GM18520 (cell line): ENCODE measurements around the gene ARID4A.
A peak's percentile ranks its signal among the peaks of the same experiment; 100 is the strongest.
"Not testable (repeated sequence)": the region's sequence is repeated elsewhere in the genome, so short reads cannot be mapped to it uniquely, and the experiment has no call there.

ENCODE experiments used
- ATAC-seq: cut with Tn5 transposase; IDR thresholded peaks from one replicate; pipeline ENCODE4 v1.9.1; 2021; ENCODE audit not compliant: unreplicated experiment

ARID4A gene

GRCh38 chr14:58292187-58292586 is 6.2 kb upstream of the ARID4A start:
- ATAC-seq = no peak

GRCh38 chr14:58294201-58294600 is 4.2 kb upstream of the ARID4A start:
- ATAC-seq = no peak

GRCh38 chr14:58296726-58297125 is 1.6 kb upstream of the ARID4A start:
- no peak for ATAC-seq

DNA sequence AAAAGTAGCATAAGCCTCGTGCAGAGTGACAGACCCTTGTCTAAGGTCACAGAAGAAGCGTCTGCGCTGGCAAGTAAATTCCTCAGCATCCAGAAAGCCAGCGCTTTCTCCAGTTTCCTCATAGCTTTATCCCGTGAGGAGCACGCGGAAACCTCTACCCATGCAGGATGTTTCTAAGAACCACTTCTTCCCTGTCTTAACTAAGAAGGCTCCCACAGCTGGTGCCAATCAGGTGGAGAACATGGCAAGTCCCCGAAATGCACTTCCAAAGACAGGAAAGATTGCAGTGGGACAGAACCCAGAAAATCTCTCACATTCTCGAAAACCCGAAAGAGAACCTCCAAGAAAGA is 968 bp upstream of the ARID4A start:
- ATAC-seq = no peak

DNA sequence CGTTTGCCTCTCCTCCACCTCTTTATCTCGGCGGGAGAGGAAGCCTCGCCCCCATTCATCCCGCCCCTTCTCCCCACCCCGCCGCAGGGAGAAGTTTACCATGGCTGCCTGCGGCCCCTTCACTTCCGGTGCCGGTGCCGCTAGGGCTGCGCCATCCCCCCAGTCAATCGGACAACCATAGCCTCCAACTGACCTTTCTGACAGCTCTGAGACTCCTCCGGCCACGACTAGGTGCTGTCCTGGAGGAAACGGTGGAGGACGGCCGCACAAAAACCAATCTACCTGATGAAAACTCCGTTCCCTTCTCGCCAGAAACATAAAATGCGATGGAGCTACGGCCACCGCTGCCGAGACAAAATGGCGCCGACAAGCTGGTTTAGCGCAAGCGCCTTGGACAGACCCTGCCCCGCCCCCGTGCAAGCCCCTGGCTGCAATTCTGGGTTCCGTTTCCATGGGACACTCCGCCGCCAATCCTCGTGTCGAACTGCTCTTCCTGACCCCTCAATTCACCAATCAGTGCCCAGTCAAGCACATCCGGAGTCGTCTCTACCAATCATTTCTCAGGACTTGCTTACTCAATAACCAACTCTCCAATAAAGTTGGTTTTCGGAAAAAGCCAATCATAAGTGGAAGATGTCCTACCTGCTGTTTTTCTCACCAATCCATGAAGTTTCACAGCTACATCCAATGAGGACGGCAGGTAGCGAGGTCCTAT is 436 bp upstream of the ARID4A start:
- ATAC-seq = peak; percentile 88

DNA sequence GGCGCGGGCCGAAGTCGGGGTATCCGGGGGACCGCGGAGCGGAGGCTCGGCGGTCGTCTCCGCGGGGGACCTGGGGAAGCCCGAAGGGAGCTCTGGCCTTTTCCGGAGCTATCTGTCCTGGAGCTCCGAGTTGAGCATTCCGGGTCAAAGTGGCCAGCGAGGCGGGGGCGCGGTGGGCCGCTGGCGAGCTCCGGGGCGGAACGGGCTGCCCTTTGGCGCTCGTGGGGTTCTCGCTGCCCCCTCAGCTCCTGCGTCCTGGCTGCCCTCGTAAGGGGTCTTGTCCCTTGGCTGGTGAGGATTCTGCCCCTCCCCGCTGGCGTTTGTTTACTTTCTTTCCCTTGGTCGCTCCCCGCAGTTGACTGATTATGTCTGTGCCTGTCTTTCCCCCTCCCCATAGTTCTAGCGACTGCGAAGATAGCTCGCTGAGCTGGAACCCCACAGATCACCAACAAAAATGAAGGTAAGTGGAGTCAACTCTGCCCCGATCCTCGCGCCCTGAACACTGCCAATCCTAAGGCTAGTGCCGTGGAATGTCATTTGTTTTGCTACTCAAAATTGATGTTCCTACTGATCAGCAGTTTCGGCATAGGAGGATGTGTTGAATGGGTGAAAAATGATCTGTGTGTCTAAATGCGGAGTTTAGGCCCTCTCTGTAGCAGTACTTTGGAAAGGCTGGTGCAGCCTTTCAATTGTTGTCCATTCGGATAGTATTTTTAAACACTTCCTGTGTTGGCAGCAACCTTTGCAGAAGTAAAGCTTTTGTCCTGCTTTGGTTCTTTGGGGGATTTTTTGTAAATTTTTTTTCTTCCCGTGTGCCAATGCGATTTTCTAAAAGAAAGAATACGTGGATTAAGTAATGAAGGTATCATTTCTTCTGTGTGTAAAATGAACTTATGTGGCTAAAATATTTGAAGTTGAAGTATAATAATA is 1.3 kb downstream of the ARID4A start:
- ATAC-seq = no peak

DNA sequence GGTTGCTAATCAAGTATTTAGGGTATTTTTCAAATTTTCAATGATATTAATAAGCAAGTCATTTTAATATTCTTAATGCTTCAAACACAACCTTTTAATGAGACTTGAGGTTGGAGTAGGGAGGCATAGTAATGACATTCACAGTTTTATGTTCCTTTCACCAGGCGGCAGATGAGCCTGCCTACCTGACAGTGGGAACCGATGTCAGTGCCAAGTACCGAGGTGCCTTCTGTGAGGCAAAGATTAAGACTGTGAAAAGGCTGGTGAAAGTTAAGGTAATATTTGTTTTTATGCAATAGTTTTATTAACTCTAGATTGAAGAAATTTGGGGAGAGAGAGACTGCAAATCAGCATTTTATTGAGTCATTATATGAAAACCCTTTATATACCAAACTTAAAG is 3.1 kb downstream of the ARID4A start:
- ATAC-seq = no peak

DNA sequence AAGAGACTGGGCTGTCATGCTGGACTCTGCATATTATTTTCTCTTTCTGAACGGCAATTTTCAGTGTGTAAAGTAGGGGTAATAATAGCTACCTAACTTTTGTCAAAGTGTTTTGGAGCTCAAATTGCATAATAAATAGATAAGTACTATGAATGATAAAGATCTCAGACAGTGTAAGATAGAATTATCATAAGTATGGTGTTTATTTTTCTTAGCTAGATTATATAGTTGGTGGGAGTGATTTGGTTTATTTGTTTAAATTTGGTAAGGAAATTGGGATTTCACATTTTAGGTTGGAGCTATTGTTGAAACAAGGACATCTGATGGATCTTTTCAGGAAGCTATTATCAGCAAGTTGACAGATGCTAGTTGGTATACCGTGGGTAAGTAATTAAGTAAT is 7.4 kb downstream of the ARID4A start:
- ATAC-seq = no peak

GRCh38 chr14:58307597-58308316 is 9.4 kb downstream of the ARID4A start:
- ATAC-seq = no peak

- no peak for ATAC-seq
These were observed 10.7 kb downstream of the ARID4A start for GRCh38 chr14:58309086-58309485.

DNA sequence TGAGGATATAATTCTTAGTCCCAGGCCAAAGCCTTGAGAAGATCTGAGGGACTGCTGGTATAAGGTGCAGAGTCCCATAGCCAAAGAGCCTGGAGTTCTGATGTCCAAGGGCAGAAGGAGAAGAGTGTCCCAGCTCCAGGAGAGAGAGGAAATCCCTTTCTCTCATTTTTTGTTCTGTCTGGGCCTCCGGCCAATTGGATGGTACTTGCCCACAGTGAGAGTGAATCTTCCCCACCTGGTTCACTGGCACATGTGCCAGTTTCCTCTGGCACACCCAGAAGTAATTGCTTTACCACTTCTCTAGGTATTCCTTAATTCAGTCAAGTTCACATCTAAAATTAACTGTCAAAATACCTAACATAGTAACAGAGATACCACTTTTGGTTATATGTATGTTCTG is 15.3 kb downstream of the ARID4A start:
- no peak for ATAC-seq

GRCh38 chr14:58315606-58316005 is 17.3 kb downstream of the ARID4A start:
- no peak for ATAC-seq

- no peak for ATAC-seq
These were observed 28.7 kb downstream of the ARID4A start for GRCh38 chr14:58327019-58327418.

- ATAC-seq = peak; percentile 81
These were observed 32.8 kb downstream of the ARID4A start for GRCh38 chr14:58331111-58331510.

DNA sequence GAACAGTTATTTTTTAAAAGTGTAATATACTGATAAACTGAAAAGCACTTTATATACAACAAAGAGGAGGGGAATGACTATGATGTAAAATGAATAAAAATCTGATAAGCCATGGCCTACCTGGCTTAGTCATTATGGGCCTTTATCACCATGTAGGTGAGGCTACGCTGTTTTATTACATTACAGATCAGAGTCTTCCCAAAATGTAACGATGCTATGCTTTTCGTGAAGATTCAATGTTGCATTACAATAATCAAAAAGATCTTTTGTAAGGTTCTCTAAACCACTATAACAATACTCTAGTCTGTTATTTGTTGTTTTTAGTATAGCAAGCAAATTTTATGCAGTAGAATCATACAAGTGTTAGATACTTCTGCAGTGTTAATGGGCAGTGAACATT is 34.2 kb downstream of the ARID4A start:
- no peak for ATAC-seq

GRCh38 chr14:58339666-58340065 is 41.3 kb downstream of the ARID4A start:
- ATAC-seq = not testable (repeated sequence)

- no peak for ATAC-seq
These were observed 42.9 kb downstream of the ARID4A start for GRCh38 chr14:58341152-58341748.

GRCh38 chr14:58343535-58343934 is 45.2 kb downstream of the ARID4A start:
- ATAC-seq = not testable (repeated sequence)

DNA sequence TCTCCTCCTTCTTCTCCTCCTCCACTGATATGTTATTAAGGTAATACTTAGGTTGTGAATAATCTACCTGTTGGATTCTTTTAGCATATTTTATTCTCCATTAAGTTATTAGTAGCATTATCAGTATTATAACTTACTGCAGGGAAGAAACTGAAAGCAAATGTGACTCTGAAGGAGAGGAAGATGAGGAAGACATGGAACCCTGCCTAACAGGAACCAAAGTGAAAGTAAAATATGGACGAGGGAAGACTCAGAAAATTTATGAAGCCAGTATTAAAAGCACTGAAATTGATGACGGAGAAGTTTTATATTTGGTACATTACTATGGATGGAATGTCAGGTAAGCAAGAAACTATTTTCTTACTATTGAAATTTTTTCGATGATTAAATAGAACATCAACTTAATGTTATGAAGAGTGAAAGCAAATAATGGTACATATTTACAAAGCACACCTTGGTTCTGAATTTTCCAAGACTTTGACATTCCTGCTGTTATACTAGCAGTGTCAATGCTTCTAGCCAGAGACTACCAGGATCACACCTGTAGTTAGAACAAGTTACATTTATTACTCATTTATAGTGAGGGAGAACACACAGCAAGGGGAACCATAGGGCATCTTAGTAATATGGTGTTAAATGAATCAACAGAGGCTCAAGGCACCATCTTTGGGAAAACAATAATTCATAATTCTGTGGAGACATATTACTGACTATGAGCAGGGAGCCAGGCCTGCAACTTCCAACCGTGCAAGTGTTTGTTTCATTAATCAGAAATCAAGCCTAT is 55.4 kb downstream of the ARID4A start:
- ATAC-seq = no peak

GRCh38 chr14:58354808-58355207 is 56.5 kb downstream of the ARID4A start:
- ATAC-seq = no peak
